ENCODE results near the gene ZBTB7B.
A peak's percentile ranks its signal among the peaks of the same experiment; 100 is the strongest.

Gene ZBTB7B

DNA sequence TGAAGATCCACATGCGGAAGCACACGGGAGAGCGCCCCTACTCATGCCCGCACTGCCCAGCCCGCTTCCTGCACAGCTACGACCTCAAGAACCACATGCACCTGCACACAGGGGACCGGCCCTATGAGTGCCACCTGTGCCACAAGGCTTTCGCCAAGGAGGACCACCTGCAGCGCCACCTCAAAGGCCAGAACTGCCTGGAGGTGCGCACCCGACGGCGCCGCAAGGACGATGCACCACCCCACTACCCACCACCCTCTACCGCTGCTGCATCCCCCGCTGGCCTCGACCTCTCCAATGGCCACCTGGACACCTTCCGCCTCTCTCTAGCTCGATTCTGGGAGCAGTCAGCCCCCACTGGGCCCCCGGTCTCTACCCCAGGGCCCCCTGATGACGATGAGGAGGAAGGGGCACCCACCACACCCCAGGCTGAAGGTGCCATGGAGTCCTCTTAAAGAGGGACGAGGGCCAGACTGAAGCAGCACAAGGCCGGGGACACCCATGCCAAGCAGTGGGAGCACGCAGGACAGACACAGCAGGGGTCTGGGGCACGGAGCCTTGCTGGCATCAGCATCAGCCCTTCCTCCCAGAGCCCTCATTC, 13.7 kb downstream of the ZBTB7B start:
- DNase-seq (ENCODE audit: low read depth in 2 of 2, low spot score in 1 of 2) = no peak

DNA sequence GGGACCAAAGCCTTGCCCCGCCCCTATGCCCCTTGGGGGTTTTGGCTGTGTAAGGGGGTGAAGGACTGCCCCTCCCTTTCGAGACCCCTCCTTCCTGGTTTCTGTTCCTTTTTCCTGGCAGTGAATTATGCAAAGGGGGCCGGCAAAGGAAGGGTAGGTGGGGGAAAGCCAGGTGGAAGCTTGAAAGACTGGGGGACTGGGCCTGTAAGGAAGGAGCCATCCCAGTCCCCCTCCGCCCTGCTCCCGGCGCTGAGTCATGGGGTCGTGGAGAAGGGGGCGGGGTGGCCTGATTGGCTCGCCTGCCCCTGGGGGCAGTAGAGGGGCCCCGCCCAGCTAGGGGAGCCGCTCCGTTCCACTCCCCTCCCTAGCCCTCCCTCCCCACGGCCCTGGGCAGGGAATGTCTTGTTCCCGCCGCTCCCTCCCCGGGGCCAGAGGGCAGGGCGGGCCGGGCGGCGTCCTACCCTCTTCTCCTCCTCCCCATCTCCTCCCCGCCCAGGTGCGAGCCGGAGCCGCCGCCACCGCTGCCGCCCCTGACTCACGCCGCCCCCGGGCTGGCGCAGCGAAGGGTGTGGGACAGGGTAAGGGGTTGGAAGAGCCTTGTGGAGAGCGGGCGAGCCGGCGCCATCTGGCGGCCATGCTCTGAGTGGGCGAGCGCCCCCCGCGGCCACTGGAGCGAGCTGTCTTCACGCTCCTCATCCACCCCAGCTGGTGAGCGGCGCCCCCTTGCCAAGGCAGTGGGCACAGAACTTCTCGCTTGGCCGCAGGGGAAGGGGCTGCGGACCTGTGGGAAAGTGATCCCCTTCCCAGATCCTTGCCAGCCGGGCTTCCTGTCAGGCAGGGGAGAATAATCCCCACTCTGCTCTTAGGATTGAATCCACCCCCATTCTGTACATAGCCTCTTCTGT, 14.7 kb downstream of the ZBTB7B start:
- DNase-seq (ENCODE audit: low read depth in 2 of 2, low spot score in 1 of 2) = peak; percentile 77 to 83

DNA sequence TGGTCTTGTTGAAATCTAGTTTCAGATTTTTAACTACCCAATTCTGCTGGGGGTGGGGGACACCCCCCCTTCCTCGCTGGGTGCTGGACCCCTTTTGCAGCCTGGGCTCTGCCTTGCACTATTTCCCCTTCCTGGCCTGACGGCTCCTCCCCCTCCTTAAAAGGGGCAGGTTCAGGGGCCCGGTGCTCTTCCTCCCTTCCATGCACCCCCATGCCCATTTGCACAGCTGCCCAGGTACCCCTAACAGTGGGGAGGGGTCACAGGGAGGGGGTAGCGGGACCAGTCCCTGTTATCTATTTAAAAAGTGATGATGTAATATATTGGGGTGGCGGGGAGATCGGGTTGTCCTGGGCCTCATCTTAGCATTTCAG, 15.3 kb downstream of the ZBTB7B start:
- DNase-seq (ENCODE audit: low read depth in 2 of 2, low spot score in 1 of 2) = no peak

DNA sequence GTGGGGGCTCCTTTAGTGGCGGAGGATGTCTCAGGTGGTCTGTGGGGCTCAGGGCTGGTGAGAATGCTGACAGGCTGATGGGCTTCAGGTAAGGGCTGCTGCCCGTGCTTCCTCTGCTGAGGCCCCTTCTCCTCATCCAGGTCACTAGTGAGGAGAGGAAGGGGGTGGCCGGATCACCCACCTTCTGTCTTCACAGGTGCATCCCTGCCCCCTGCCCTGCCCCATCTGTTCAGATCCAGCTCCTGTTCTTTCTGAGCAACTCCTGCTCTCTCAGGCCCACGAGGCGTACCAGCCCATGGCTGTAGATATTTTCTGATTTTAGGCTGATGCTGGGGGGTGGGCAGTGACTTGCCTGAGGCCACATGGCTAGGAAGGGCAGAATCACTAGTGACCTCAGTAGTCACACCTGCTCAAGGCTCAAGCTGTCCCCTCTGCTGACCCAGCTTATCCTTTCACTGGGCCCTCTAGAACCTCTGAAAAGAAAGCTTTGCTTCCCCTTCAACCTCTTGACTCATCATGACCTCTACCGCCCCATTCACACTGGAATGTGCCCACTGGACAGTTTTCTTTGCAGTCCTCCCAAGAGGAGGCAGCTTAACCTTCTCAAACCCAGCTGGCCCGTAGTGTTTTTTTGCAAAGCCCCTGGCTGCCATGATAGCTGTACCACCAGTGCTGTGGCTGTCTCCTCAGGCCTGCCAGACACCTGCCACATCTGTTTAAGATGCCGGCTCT, 16.2 kb downstream of the ZBTB7B start:
- no peak for DNase-seq (ENCODE audit: low read depth in 2 of 2, low spot score in 1 of 2)

DNA sequence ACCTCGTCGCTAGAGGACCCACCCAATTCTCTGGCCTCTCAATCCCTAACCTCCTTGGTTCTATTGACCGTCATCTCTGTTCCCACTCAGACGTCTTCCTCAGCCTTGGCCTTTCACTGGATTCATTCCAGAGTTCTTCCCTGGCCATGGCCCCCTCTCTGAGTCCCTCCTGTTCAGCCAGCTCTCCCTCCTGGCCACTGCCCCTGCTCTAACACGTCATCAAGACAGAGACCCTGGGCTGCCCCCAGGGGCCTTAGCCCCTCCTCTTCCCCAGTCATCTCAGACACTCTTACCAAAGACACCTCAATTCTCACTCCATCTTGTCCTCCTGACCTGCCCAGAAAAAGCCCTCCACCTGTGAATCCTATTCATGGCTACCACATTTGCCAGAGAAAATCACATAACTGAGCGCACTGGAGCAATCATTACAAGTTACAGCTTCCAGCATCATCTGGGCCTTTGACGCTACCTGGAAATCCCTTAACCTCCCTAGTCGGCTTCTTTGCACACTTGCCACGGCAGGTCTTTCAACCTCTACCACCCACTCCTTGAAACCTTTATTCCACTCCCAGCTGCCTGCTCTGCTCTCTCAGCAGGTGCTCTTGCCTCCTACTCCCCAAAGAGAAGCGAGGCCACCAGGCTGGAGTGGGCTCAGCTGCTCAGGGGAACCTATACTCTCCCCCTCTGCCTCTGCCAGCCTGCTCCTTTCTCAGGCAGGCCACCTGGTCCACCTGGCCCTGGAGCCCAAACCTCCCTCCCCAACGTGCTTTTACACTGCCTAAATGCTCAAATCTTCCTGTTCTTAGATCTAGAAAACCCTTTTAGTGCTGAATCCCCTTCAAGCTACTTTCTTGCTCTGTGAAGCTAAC, 17.0 kb downstream of the ZBTB7B start:
- DNase-seq (ENCODE audit: low read depth in 2 of 2, low spot score in 1 of 2) = no peak

DNA sequence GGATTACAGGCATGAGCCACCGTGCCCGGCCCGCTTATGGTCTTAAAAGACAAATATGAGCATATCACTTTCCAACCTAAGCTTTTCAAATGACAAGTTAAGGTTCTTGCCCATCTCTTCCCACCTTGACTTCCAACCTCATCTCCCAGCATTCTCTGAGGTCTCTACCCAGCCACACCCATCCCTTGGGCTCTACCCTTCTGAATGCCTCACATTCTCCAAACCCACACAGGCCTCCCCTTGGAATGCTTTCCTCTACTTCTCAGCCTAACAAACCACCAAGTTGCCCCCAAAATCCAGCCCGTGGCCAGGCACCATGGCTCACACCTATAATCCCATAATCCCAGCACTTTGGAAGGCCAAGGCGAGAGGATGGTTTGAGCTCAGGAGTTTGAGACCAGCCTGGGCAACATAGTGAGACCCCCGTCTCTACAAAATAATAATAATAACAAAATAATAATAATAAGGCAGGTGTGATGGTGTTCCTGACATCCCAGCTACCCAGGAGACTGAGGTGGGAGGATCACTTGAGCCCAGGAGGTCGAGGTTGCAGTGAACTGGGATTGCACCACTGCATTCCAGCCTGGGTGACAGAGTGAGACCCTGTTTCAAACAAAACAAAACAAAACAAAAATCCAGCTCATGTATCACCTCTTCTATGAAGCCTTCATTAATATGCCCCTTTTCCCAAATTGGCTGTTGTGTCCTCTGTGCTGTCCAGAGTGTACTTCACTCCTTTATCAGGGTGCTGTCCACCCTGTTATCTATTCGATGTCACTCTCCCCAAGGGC, 19.7 kb downstream of the ZBTB7B start:
- DNase-seq (ENCODE audit: low read depth in 2 of 2, low spot score in 1 of 2) = no peak

DNA sequence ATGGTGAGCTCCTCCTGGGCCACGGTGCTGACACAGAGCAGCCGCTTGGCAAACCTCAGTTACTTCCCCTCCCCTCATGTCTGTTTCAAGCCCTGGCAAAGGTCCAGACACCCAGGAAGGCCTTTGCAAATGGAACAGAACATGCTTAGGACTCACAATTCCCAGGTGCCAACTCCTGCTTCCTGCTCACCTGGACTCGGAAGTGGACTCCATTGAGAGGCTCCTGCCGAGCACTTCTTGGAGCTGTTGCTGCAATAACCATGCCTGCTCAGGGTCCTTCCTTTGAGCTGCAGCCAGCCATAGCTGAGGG, 20.3 kb downstream of the ZBTB7B start:
- no peak for DNase-seq (ENCODE audit: low read depth in 2 of 2, low spot score in 1 of 2)

DNA sequence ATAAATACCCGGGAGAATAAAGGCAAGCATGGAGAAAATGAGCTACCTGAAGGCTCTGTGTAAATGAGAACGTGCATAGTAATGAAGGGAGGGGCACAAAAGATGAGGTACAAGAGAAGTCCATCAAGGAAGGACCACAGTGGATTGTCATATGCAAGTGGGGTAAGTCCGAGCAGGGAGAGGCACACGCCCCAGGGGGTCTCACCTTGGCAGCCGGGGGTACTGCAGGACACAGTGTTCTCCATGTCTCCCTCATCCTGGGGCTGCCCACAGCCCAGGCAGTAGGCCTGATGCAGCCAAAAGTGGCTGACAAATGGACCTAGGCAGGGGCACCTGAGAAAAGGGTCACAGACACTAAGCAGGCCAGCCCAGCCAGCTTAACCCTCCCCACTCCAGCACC, 21.0 kb downstream of the ZBTB7B start:
- no peak for DNase-seq (ENCODE audit: low read depth in 2 of 2, low spot score in 1 of 2)

DNA sequence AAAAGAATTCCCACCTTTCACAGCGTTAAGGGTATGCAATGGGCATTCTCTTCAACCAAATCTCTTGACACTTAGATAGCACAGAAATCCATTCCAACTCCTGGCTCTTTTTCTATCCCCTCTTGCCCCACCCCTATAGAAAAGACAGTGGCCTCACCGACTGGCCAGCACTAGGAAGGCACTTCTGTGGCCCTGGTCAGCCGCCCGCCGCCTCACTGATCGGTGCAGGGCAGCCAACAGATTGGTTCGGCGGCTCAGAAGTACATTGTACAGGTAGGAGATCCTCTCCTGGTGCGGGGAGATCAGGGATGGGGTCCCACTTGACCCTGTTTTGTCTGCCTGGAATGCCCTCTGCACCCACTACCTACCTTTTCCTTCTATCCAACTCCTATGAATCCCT, 21.7 kb downstream of the ZBTB7B start:
- DNase-seq (ENCODE audit: low read depth in 2 of 2, low spot score in 1 of 2) = no peak

DNA sequence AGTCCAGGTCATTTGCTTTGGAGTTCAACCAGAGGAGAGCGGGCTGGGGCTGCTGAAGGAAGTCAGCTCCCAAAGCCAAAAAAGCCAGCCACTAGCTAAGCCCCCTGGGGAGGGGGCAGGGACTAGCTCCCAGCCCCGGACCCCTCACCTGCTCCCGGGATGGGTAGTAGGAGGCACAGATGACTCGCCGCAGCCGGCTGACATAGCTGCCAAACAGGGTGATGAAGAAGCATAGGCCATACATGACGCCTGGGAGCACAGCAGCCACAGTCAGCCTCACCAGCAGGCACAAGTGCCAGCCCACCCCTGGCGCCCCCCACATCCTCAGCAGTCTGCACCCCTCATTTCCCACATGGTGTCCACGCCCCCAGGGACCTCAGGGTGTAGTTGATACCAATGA, 23.6 kb downstream of the ZBTB7B start:
- no peak for DNase-seq (ENCODE audit: low read depth in 2 of 2, low spot score in 1 of 2)

DNA sequence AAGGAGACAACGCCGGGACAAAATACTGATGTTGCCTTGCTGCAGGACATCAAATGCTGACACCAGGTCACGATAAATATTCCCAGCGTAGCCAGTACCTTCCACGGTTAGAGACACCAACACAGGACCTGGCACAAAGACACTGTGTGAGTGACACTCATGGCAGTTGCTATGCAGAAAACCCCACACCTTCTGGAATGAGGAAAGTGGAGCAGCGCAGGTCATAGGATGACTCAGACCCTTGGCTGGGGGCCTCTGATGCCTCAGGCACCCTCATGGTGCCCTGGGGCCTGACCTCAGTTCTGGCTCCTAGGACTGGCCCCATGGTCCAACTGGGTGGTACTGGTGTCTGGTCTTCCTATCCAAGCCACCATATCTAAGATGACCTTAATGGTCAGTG, 24.0 kb downstream of the ZBTB7B start:
- no peak for DNase-seq (ENCODE audit: low read depth in 2 of 2, low spot score in 1 of 2)

DNA sequence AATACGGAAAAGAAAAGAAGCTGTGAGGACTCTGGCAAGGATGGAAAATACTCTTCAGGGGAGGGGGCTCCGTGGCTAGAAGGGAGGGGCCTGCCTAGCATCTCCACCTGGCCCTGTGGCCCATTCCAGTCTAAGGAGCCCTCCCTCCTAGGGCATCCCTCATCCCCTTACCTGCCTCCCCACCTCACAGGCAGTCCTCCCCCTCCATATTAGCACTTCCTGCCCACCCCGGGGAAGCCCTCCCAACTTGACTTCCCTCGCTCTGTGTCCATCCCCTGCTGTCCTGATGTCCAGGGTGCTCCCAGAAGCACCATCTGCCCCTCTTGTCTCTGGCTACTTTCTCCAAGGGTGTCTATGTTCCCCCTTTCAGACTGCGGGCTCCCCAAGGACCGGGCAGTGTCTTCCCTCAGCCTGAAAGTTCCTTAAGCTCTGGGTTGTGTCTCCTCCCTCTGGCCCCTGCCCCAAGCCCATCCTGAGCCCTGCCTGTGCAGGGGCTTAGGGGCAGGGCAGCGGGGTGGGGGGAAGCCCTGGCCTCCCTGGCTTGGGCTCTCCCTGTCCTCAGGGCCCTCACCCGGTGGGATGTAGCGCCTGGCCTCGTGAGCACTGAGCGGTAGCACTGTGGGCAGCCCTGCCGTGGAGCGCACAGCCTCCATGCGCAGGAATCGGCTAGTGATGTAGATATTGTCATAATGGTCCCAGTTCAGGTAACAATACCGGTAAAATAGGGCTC, 27.1 kb downstream of the ZBTB7B start:
- no peak for DNase-seq (ENCODE audit: low read depth in 2 of 2, low spot score in 1 of 2)

DNA sequence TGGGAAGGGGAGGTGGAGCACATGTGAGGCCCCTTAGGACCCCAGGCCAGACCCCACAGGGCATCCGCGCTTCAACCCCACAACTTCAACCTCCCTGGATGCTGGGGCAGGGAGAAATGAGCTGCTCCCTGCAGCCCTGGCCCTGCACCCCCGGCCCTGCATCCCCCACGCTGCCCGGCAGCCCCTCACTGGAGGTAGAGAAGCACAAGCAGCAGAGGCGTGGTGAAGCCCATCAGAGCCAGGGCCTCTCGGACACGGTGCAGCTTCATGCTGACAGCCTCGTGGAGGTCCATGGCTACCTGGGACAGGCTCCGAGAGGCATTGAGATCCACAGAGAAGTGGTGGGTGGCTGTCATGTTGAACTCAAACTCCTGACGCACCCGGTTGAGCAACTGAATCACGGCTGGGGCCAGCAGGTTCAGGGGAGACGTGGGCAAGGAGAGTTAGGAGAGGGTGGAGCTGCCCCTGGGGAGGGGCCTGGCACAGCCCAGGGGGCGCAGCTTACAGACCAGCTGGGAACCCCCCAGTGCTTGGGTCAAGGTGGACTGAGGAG, 27.7 kb downstream of the ZBTB7B start:
- DNase-seq (ENCODE audit: low read depth in 2 of 2, low spot score in 1 of 2) = no peak

DNA sequence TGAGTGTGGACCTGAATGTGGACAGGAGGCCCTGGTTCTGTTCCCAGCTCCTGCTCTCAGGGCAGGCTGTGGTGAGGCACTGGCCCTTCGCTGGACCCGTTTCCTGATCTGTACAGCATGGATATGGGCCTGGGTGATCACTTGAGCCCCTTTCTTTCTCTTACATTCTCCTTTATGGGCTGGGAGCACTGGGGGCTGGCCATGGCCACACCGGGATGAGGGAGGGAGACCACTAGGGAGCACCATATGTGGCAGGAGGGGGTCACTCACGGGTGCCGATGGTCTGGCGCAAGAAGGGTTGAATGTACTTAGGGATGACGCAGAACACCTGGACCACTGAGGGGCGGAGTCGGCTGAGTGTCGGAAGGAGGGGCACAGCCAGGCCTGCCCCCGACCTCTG, 28.3 kb downstream of the ZBTB7B start:
- DNase-seq (ENCODE audit: low read depth in 2 of 2, low spot score in 1 of 2) = no peak

DNA sequence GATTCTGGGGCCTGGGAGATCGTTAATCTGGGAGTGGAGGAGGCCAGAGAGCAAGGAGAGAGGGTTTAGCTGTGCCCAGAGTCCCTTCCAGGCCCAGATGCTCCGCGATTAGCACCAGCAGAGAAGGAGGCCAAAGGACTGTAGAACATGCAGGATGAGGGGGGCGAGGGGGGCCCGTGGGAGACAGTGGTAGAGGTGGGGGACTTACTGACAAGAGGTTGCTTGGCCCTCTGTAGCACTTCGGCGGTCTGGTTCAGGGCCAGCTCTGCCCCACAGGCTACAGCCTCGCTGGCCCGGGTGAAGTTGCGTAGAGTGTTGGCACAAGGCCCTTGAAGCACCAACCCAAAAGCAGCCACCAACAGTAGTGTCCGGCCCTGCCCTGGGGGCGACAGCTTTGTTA, 30.3 kb downstream of the ZBTB7B start:
- DNase-seq (ENCODE audit: low read depth in 2 of 2, low spot score in 1 of 2) = no peak

DNA sequence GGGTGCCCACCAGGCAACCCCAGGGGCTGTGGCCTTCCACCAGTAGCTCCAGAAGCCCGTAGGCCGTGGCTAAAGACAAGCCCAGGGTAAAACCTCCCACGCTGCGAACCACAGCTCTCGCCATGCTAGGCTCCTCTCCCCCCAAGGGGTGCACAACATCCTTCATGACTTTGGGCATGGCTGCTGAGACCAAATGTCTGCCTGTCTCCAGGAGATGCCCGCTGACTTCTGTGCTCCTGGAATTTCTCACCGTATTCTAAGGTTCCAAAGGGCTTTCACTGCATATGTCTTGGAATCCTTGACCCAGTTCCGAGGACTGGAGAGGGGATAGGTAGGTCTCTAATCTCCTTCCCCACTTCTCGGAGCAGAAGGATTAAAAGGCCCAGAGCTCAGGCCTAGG, 30.9 kb downstream of the ZBTB7B start, which contains the start of the genes DCST1 and DCST2:
TSS of gene DCST1 (plus strand) at position 301 of the 400 bp plus-strand sequence. CDS start 213 bp downstream, outside the sequence.
TSS of gene DCST2 (minus strand) at position 258 of the 400 bp plus-strand sequence. CDS start at position 178, 80 bp downstream.
- no peak for DNase-seq (ENCODE audit: low read depth in 2 of 2, low spot score in 1 of 2)

DNA sequence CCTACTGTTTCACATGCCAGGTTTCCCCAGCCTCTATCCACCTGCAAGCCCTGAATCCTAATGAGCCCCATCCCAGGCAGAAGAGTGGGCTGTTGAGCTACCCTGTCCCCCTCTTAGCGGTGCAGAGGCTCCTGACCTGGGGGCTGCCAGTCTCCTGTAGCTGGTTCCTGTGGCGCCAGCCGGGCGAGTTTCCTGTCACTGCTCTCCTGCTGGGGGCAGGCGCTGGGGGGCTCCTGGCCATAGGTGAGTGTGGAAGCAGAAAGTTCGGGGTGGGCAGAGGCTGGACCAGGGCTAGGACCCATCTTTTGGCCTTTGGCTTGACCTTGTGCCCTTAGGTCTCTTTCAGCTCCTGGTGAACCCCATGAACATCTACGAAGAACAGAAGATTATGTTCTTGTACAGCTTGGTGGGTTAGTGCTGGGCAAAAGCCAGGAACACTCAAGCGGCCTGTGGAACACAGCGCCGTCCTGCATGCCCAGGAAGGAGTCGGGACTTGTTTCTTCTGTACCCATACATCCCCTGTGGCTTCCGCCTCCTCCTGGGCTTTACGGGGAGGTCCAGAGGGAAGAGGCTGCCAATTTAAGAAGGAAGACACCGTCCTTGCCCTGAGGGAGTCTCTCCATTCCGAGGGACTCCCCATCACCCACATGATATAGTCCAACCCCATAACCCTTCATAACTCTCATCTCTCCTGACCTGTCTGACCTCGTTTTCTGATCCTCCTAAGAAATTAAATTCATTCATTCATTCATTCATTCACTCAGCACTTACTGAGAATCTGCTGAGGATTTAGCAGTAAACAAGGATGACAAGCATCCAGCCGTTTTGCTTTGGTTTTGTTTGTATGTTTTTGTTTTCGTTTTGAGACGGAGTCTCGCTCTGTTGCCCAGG, 32.0 kb downstream of the ZBTB7B start:
- no peak for DNase-seq (ENCODE audit: low read depth in 2 of 2, low spot score in 1 of 2)

DNA sequence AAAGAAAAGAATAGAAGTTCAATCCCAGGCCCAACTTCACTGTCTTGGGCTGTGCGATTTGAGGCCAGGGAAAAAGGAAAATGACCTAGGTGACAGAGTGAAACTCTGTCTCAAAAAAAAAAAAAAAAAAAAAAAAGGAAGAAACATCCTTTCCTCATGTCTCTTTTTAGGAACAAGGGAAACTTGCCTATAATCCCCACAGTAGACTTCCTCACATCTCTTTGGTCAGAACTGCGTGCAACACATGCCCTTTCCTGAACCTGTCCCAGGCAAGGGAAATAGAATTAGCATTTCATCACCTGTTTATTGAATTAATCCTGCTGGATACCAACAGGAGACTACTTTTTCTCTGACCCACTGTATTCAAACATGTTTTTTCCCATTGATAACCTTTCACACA, 33.3 kb downstream of the ZBTB7B start:
- DNase-seq (ENCODE audit: low read depth in 2 of 2, low spot score in 1 of 2) = no peak
